EL (cell line): ENCODE results near the gene ARHGAP30.

Experiments
- DNase-seq: peaks from one replicate; pipeline ENCODE4 v3.0.0-alpha.2; 2016

ARHGAP30 gene

DNA sequence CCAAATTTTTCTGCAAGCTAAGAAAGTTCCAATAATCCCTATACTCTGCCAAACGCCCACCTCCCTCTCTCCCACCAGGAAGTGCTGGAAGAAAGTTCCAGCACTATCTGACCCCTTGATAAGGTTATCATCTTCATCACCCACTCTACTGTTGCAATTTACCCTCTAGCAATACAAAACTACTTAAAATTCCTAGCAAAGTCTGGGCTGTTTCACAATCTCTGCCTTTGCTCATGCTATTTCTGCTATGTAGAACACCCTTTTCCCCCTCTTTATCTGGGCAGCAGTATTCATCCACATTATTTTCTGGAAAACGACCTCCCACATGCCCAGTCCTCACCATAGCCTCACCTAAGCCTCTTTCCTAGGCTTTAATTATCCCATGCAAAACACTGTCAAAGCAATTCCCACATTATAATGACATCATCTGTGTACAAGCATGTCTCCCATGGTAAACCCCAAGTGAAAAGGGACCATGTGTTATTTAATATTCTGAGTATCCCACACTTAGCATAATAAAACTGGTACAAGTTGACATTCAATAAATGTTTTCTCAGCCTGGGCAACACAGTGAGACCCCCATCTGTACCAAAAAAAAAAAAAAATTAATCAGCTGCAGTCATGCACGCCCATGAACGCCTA, 60.7 kb downstream of the ARHGAP30 start:
- peak; percentile 39 for DNase-seq

DNA sequence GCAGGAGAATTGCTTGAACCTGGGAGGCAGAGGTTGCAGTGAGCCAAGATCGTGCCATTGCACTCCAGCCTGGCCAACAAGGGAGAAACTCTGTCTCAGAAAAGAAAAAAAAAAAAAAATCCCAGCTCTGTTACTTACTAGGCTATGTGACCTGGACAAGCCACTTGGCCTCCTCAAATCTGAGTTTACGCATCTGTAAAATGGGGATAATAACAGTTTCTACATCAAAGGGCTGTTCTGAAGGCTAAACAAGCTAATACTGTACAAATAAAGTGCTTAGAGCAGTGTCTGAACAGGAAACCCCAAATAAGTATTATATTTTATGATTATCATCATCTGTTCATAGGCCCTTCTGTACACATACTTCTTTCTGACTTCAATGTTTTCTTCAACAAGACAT, 62.3 kb downstream of the ARHGAP30 start:
- DNase-seq, result no peak

DNA sequence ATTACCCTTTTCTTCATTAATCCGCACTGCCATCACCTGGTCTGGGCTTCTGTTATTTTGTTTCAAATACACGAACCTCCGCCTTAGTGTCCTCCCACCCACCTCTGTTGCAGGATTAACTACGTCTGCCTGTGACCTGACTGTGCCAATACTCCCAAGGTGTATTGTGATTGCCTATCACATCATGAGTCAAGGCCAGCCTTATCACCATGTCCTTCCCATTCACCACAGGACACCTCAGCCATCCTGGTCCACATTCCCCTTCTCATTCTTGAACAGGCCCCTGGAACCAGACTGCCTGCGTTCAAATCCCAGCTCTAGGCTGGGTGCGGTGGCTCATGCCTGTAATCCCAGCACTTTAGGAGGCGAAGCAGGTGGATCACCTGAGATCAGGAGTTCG, 63.1 kb downstream of the ARHGAP30 start:
- DNase-seq, result no peak

DNA sequence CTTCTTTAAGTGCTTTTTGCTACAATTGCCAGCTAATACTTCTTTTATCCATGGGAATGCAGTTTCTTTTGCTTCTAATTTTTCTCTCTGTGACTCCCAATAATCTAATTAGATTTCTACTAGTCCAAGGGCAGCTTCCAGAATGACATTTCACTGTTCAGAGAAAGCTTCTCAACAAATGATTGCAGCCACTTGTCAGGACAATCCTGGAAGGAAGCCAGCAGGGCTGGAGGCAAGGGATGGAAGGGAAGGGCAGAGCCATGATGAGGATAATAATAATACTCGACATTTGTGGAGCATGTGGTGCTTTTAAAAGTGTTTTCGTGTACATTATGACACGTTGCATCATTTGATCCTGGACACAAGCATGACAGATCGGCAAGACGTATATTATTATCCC, 68.2 kb downstream of the ARHGAP30 start:
- no peak for DNase-seq

DNA sequence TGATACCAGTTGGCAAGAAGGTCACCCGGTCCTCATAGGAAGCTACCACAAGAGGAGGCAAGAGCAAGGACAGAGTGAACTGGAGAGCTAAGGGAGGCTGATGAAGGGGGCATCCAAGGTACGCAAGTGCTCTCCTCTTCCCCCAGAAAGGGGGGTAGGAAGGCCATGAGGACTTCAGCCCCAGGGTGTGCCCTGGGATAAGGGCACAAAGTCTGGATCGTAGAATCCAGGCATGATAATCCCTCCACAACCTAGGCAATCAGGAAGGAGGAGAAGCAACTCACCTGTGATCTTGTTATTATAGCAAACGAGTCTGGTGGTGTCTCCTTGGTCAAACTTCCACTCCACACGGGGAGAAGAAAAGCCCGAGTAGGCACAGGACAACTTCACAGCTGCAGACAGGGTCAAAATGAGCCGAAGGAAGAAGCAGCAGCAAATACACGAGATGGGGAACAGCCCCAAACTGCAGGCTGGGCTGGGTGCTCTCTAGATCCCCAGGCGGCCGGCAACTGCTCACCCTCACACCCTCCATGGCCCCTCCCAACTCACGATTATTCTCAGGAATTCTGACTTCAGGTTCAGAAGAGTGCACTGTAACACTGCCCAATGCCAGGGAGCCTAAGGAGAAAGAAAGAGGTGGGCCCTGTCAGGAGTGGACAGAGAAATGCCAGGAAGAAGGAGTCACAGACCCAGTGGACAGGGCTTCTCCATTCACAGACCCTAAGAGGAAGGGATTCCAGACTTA, 68.8 kb downstream of the ARHGAP30 start:
- no peak for DNase-seq

DNA sequence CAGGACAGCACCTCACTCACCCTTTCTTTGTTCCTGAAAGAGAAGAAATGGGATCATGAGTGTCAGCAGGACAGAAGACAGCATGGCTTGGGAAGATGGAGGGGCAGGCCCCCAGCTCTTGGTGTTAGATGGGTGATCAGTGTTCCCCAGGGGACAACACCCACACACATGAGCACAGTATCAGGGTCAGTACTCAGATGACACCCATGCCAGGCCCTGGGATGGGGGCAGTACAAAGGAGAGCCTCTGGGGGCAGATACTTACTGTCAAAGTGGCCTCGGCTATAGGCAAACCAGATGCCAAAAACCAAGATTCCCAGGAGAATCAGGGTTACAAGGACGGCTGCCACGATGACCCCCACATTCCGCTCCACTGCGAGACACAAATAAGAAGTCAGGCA, 70.3 kb downstream of the ARHGAP30 start:
- DNase-seq, result no peak

DNA sequence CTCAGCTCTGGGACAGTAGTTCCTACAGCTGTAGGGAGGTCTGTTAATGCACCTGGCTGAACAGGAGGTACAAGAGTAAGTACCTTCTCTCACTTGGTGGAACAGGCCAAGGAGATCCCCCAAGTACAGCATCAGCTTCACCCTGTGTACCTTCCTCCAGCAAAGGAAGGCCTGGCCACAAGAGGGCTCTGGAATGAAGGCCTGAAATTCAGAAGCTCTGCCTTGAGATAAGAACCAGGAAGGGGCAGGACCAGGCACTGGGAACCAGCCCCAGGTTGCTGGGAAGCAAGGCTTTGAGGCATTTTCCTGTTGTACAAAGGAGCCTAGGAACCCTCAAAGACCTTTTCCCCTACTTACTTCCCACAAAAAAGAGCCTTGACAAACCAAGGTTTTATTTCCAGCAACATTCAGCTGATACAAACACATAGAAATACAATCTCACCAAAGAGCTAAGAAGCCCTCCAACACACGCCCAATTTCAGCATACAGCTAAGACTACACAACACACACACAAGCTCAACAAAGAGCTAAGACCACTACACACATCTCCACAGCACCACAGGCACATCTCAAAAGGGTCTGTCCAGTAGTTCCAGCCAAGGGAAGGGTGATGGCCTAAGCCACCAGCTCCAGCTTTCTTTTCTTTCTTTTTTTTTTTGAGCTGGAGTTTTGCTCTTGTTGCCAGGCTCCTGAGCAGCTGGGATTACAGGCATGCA, 72.2 kb downstream of the ARHGAP30 start:
- peak; percentile 65 for DNase-seq
